GM23248 (cell line): ENCODE results near the gene IL36G. TPM values are rescaled to one million over a fixed set of nuclear protein-coding genes. Genes with fewer than 3 reads are reported as not detected.

Experiments
- DNase-seq: peaks from one replicate; pipeline ENCODE4 v3.0.0-alpha.2; 2015
- H2AFZ ChIP-seq: fragments of 200-600 bp; sonication (generic); 2 replicates; pipeline ENCODE4 v1.6.1; 2016; ENCODE audit warnings: antibody characterized with exemption
- H3F3A ChIP-seq: fragments of 200-600 bp; sonication (generic); 2 replicates; pipeline ENCODE4 v1.6.1; 2016; ENCODE audit warnings: mild to moderate bottlenecking, antibody characterized with exemption, mixed run types; ENCODE audit not compliant: insufficient read depth
- H3K27ac ChIP-seq: fragments of 200-600 bp; sonication (generic); 2 replicates; pipeline ENCODE4 v1.5.1; 2016; ENCODE audit warnings: mild to moderate bottlenecking
- H3K27me3 ChIP-seq: fragments of 200-600 bp; sonication (generic); replicated peaks from 2 replicates; pipeline ENCODE4 v1.6.1; 2016; ENCODE audit warnings: mild to moderate bottlenecking; ENCODE audit not compliant: insufficient read depth
- H3K36me3 ChIP-seq: fragments of 200-600 bp; sonication (generic); 2 replicates; pipeline ENCODE4 v1.6.1; 2016; ENCODE audit warnings: low read depth, mild to moderate bottlenecking
- H3K4me1 ChIP-seq: fragments of 200-600 bp; sonication (generic); 2 replicates; pipeline ENCODE4 v1.6.1; 2016; ENCODE audit warnings: mild to moderate bottlenecking; ENCODE audit not compliant: insufficient read depth
- H3K4me2 ChIP-seq: fragments of 200-600 bp; sonication (generic); one replicate; pipeline ENCODE4 v1.6.1; 2016; ENCODE audit warnings: mild to moderate bottlenecking; ENCODE audit not compliant: unreplicated experiment
- H3K4me3 ChIP-seq: fragments of 200-600 bp; sonication (generic); 2 replicates; pipeline ENCODE4 v1.5.1; 2016; ENCODE audit warnings: mild to moderate bottlenecking
- H3K79me2 ChIP-seq: fragments of 200-600 bp; sonication (generic); 2 replicates; pipeline ENCODE4 v1.6.1; 2016; ENCODE audit warnings: mild to moderate bottlenecking; ENCODE audit not compliant: insufficient read depth
- H3K9ac ChIP-seq: fragments of 200-600 bp; sonication (generic); 2 replicates; pipeline ENCODE4 v1.6.1; 2016; ENCODE audit warnings: mild to moderate bottlenecking
- H3K9me2 ChIP-seq: fragments of 200-600 bp; sonication (generic); 2 replicates; pipeline ENCODE4 v1.6.1; 2016; ENCODE audit warnings: mixed run types, mild to moderate bottlenecking, moderate library complexity; ENCODE audit not compliant: insufficient read depth
- H3K9me3 ChIP-seq: fragments of 200-600 bp; sonication (generic); one replicate; pipeline ENCODE4 v1.6.1; 2017; ENCODE audit warnings: low read depth
- H4K20me1 ChIP-seq: fragments of 200-600 bp; sonication (generic); 2 replicates; pipeline ENCODE4 v1.6.0; 2016; ENCODE audit not compliant: insufficient read depth
- EZH2 ChIP-seq: fragments of 200-600 bp; sonication (generic); IDR thresholded peaks from 2 replicates; pipeline ENCODE4 v1.6.1; 2018; ENCODE audit warnings: antibody characterized with exemption, mild to moderate bottlenecking; ENCODE audit not compliant: insufficient read depth, poor library complexity, severe bottlenecking
- EZH2phosphoT487 ChIP-seq: fragments of 200-600 bp; sonication (generic); IDR thresholded peaks from 2 replicates; pipeline ENCODE4 v1.6.1; 2018; ENCODE audit warnings: antibody characterized with exemption, moderate library complexity, mild to moderate bottlenecking, low read depth; ENCODE audit not compliant: insufficient read depth
- WGBS, 2 experiments: methylation state at CpG; one replicate each; pipeline ENCODE4 v1.1.6; 2015 to 2017; ENCODE audit warnings: low lambda C conversion rate in 2 of 2, low coverage in 1 of 2; ENCODE audit errors: missing lambda C conversion rate in 2 of 2; 5-methylcytosine and 5-hydroxymethylcytosine counted together
- in situ Hi-C: fragments of 300-500 bp; cut with MboI; formaldehyde crosslinking; loops from 2 replicates; pipeline ENCODE4 v1.15.0; 2020
- polyA plus RNA-seq: library from polyadenylated mRNA; unstranded; fragments of >200 nt; fragmentation: Nextera tagmentation; extraction: Ambion mirVana; gene quantifications from 2 replicates; pipeline ENCODE4 v1.2.1, GENCODE V29; 2016
- total RNA-seq: library from RNA; depleted of rRNA; stranded (reverse); fragments of >200 nt; shearing (Covaris generic); gene quantifications from 2 replicates; pipeline ENCODE4 v1.2.3, GENCODE V29; 2014

Gene IL36G
- total and polyA plus RNA-seq, 2 experiments from 2014 or later = not detected

DNA sequence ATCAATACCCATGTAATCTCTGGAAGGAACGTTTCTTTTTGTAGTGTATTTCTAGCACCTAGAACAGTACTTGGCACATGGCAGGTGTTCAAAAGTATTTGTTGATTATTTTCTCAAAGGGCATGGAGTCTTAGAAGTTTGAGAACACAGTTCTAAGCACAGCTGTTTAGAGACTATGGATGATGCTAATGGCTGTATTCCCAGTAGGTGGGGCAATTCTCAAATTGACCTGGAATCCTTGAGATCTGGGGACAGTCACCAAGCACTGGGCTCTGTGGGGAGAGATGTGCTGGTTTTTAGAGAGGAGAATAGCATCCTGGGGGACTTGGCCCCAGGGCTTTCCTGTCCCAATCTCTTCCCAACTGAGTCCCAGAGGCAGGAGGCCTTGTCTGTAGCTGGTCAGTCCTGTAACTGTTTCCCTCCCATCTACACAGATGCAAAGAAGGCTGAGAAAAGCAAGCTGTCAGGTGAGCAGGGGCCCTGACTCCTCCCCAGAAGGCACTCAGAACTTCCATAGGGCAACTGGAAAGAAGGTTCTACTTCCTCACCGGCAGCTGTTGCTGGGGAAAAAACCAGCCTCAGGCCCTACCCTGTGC is 17.5 kb upstream of the IL36G start:
- Histone ChIP-seq H3K9me3 (no peaks in the 10 kb centered on the region), H3K4me3 (no peak overlapping the region), H3F3A (no peaks in the 10 kb centered on the region), H3K9ac (no peak overlapping the region), H4K20me1 (no peaks in the 10 kb centered on the region), H3K27me3 (peaks cover 57% of the 10 kb centered on the region), H3K79me2 (no peaks in the 10 kb centered on the region), H3K4me1 (no peaks in the 10 kb centered on the region), H3K4me2 (no peak overlapping the region), H2AFZ (no peak overlapping the region), H3K9me2 (no peaks in the 10 kb centered on the region), H3K36me3 (no peaks in the 10 kb centered on the region), H3K27ac (no peak overlapping the region)
- 29 to 42% methylated on average over 2 of the region's 2 CpGs for WGBS, 2 experiments
- DNase-seq = no peak
- TF ChIP-seq EZH2 (no peak), EZH2phosphoT487 (no peak)
- in situ Hi-C loops = no loop called here

DNA sequence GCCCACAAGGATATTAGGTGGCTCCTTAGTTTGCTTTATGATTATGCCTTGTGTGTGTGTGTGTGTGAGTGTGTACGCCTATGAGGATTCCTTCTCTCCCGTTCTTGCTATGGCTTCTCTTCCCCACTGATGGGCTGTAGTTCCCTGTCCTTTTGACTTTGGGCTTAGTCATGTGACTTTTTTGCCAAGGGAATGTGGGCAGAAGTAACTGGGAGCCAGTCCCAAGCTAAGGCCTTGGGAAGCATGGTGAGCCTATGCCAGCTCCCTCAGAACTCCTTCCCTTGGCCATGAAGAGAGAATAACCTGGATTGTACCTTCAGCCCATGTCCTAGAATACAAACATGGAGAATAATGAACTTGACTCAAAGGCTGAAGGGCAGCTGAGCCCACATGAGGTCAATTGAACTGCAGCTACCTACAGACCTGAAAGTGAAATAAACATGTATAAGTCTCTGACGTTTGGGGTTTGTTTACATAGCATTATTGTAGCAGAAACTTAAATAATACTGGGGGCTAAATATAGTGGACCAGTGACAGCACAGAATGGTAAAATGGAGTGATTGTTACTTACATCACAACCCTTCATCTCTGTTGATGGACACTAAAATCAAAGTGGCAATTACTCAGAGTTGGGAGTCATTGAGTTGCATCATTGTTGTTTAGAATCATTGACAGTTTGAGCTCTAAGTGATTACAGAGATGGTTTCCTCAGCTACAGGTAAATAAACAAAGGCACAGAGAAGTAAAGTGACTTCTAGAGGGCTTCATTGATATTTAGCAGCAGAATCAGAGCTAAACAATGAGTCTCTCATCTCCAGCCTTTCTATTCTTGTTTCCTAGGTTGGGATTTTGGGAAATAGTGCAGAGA is 15.3 kb upstream of the IL36G start:
- Histone ChIP-seq H4K20me1 (no peaks in the 10 kb centered on the region), H3K9me2 (no peaks in the 10 kb centered on the region), H2AFZ (no peak overlapping the region), H3K4me1 (no peaks in the 10 kb centered on the region), H3K9me3 (no peaks in the 10 kb centered on the region), H3K27ac (no peak overlapping the region), H3K79me2 (no peaks in the 10 kb centered on the region), H3F3A (no peaks in the 10 kb centered on the region), H3K27me3 (peaks cover 56% of the 10 kb centered on the region), H3K9ac (no peak overlapping the region), H3K4me3 (no peak overlapping the region), H3K36me3 (no peaks in the 10 kb centered on the region), H3K4me2 (no peak overlapping the region)
- in situ Hi-C loops = no loop called here
- 30 to 32% methylated on average over 3 of the region's 3 CpGs for whole genome bisulfite sequencing, 2 experiments
- no peak for TF ChIP-seq EZH2
- TF ChIP-seq EZH2phosphoT487 = no peak
- no peak for DNase-seq

DNA sequence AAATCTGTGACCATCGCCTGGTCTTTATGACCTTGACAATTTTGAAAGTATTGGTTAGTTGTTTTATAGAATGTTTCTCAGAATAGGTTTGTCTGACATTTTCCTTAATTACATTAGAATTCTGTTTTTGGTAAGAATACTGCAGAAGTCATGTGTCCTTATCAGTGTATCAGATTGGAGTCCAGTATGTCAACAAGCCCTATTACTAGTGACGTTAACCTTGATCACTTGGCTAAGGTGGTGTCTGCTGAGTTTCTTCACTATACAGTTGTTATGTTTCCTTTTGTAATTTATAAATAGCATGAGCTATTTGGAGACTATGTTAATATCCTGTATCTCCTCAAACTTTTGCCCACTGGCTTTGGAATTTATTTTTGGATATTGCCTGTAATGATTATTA is 10.8 kb upstream of the IL36G start:
- in situ Hi-C loops = no loop called here
- peaks cover 57% of the 10 kb centered on the region for H3K27me3 ChIP-seq
- no peaks in the 10 kb centered on the region for H4K20me1 ChIP-seq
- H3K4me2 ChIP-seq = no peak overlapping the region
- no peaks in the 10 kb centered on the region for H3K9me3 ChIP-seq
- H3K36me3 ChIP-seq = no peaks in the 10 kb centered on the region
- H3K9me2 ChIP-seq = no peaks in the 10 kb centered on the region
- H3K9ac ChIP-seq = no peak overlapping the region
- H3K4me1 ChIP-seq = no peaks in the 10 kb centered on the region
- H3F3A ChIP-seq = no peaks in the 10 kb centered on the region
- no peak overlapping the region for H3K4me3 ChIP-seq
- no peak overlapping the region for H3K27ac ChIP-seq
- TF ChIP-seq EZH2phosphoT487 = no peak
- no peak for TF ChIP-seq EZH2
- 58 to 73% methylated on average over 2 of the region's 2 CpGs for WGBS, 2 experiments
- H2AFZ ChIP-seq = no peak overlapping the region
- DNase-seq = no peak
- H3K79me2 ChIP-seq = no peaks in the 10 kb centered on the region

DNA sequence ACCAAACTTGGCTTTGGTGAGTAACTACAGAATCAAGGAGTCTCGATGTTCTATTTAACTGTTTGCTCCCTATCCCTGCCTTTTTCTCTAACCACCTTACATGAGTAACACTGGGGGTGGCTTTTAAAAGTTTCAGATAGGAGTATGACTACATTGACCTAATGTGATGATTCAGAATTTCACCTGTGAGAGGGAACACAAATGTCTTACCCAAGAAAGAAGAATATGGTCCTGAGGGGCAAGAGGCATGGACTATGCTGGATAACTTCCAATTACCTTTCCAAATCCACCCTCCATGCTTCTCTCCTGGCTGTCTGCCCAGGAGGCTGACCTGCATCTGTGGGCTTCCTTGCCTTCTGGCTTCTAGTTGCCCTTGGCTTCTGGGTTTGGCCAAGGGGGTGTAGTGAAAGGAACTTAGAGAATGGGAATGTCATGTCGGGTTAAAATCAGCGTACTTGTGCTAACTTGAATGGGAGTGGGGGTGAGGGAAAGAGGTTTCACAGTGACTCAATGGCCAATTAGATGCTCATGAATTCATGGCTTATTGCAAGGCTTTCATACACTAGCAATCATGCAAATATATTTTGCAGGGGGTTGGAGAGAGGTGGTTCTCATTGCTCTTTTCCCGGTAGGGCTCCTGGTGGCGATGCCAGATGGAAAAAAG is 5.3 kb upstream of the IL36G start:
- TF ChIP-seq EZH2phosphoT487 = no peak
- no peak for TF ChIP-seq EZH2
- H3K4me1 ChIP-seq = no peaks in the 10 kb centered on the region
- in situ Hi-C loops = no loop called here
- H3K9me3 ChIP-seq = no peaks in the 10 kb centered on the region
- no peak overlapping the region for H3K4me2 ChIP-seq
- H2AFZ ChIP-seq = no peak overlapping the region
- no peak overlapping the region for H3K27ac ChIP-seq
- no peaks in the 10 kb centered on the region for H3K36me3 ChIP-seq
- H3K4me3 ChIP-seq = no peak overlapping the region
- H3K9me2 ChIP-seq = no peaks in the 10 kb centered on the region
- 62 to 63% methylated on average over 5 of the region's 5 CpGs for WGBS, 2 experiments
- H3K27me3 ChIP-seq = peaks cover 43% of the 10 kb centered on the region
- no peaks in the 10 kb centered on the region for H4K20me1 ChIP-seq
- H3F3A ChIP-seq = no peaks in the 10 kb centered on the region
- H3K9ac ChIP-seq = no peak overlapping the region
- no peak for DNase-seq
- H3K79me2 ChIP-seq = no peaks in the 10 kb centered on the region
